Middle frontal gyrus (tissue), 1 donor: ENCODE measurements around the gene ABHD17B.
A peak's percentile ranks its signal among the peaks of the same experiment; 100 is the strongest.

ENCODE experiments used
- DNase-seq: peaks from one replicate; pipeline ENCODE4 v3.0.0-alpha.2; 2015; ENCODE audit warnings: low spot score; ENCODE audit errors: extremely low spot score

The ABHD17B gene

GRCh38 chr9:71878327-71879274 lies 32.4 kb downstream of the ABHD17B start:
- no peak for DNase-seq

- no peak for DNase-seq
These were observed 34.2 kb downstream of the ABHD17B start for GRCh38 chr9:71876829-71877228.

- no peak for DNase-seq
These were observed 34.9 kb downstream of the ABHD17B start for GRCh38 chr9:71876106-71876505.

GRCh38 chr9:71875345-71875744 lies 35.6 kb downstream of the ABHD17B start:
- no peak for DNase-seq

- DNase-seq: no peak
These were observed 47.4 kb downstream of the ABHD17B start for GRCh38 chr9:71863631-71864030.

GRCh38 chr9:71861618-71862017 lies 49.4 kb downstream of the ABHD17B start:
- DNase-seq: no peak

GRCh38 chr9:71859939-71860338 lies 51.1 kb downstream of the ABHD17B start:
- DNase-seq: no peak

- no peak for DNase-seq
These were observed 52.2 kb downstream of the ABHD17B start for GRCh38 chr9:71858812-71859211.

- DNase-seq: no peak
These were observed 52.7 kb downstream of the ABHD17B start for GRCh38 chr9:71858102-71858798.

GRCh38 chr9:71857159-71857558 lies 53.8 kb downstream of the ABHD17B start:
- DNase-seq: no peak

GRCh38 chr9:71854811-71855210 lies 56.2 kb downstream of the ABHD17B start:
- DNase-seq: no peak

GRCh38 chr9:71853084-71853483 lies 57.9 kb downstream of the ABHD17B start:
- DNase-seq: no peak

GRCh38 chr9:71850996-71851395 lies 60.0 kb downstream of the ABHD17B start:
- no peak for DNase-seq

GRCh38 chr9:71847892-71848291 lies 63.1 kb downstream of the ABHD17B start:
- DNase-seq: no peak

GRCh38 chr9:71844808-71845207 lies 66.2 kb downstream of the ABHD17B start:
- DNase-seq: no peak

GRCh38 chr9:71839668-71840067 lies 71.3 kb downstream of the ABHD17B start:
- DNase-seq: no peak

- DNase-seq: no peak
These were observed 75.4 kb downstream of the ABHD17B start for GRCh38 chr9:71835596-71835995.

- DNase-seq: no peak
These were observed 80.1 kb downstream of the ABHD17B start for GRCh38 chr9:71830929-71831328.

- DNase-seq: peak; percentile 68
These were observed 80.8 kb downstream of the ABHD17B start for GRCh38 chr9:71830153-71830552.

GRCh38 chr9:71826279-71826678 lies 84.7 kb downstream of the ABHD17B start:
- DNase-seq: no peak

GRCh38 chr9:71824257-71824656 lies 86.7 kb downstream of the ABHD17B start:
- DNase-seq: no peak

- no peak for DNase-seq
These were observed 88.1 kb downstream of the ABHD17B start for GRCh38 chr9:71822935-71823334.

GRCh38 chr9:71822456-71822855 lies 88.5 kb downstream of the ABHD17B start:
- DNase-seq: no peak
